D721Med (cell line): ENCODE data around the gene BAZ1A.

Experiments used
- DNase-seq: peaks from one replicate; pipeline ENCODE4 v3.0.0; 2011; ENCODE audit warnings: low spot score; ENCODE audit not compliant: insufficient read length
- FAIRE-seq: peaks from 2 replicates; lab custom pipeline; 2011; peaks lifted over from hg19 to GRCh38; lab: Jason Lieb, UNC
- TF ChIP-seq, protein P1 (sequence below): IDR thresholded peaks from 2 replicates; pipeline ENCODE4 v1.5.1; 2012; ENCODE audit warnings: mild to moderate bottlenecking, control low read depth; ENCODE audit not compliant: insufficient read depth; ENCODE audit errors: missing control alignments

Gene BAZ1A

GRCh38 chr14:34792598-34792997 lies 82.6 kb downstream of the BAZ1A start:
- DNase-seq (no peak), FAIRE-seq (no peak)

DNA sequence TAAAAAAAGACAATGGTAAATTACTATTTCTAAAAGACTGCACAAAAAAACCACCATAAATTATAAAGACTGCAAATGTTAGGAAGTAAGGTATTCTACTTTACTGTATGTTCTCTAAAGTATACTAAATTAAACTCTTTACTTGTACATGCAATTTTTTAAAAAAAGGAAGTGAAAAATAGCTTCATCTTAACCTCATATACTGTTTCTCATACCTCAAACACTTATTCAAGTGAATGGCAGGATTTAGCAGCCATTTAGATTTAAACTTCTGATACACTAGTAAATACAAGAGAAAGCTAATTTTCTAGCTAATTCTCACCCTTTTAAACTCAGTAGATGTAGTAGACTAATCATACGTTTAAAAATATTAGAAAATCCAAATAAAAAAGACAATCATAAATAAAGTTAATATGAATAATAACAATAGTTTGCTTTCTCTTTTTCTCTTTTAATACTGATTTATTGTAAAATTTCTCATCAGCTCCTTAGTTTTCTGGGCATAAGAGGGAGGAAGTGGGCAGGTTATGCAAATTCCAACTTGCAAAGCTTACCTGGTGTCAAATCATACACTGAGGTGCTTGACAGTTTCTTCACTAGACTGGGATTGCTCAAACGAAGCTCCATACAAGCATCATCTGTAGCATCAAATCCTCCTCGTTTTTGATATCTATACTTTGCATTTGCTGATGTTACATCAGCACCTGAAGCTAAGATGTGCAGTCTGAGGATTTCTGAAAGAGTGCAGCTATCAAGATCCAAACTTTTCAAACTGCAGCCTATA lies 89.7 kb downstream of the BAZ1A start:
- FAIRE-seq, result no peak
- TF ChIP-seq, protein P1, sequence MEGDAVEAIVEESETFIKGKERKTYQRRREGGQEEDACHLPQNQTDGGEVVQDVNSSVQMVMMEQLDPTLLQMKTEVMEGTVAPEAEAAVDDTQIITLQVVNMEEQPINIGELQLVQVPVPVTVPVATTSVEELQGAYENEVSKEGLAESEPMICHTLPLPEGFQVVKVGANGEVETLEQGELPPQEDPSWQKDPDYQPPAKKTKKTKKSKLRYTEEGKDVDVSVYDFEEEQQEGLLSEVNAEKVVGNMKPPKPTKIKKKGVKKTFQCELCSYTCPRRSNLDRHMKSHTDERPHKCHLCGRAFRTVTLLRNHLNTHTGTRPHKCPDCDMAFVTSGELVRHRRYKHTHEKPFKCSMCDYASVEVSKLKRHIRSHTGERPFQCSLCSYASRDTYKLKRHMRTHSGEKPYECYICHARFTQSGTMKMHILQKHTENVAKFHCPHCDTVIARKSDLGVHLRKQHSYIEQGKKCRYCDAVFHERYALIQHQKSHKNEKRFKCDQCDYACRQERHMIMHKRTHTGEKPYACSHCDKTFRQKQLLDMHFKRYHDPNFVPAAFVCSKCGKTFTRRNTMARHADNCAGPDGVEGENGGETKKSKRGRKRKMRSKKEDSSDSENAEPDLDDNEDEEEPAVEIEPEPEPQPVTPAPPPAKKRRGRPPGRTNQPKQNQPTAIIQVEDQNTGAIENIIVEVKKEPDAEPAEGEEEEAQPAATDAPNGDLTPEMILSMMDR, result no peak
- no peak for DNase-seq

More at GRCh38 chr14:34792598-34792997, 82.6 kb downstream of the BAZ1A start:
- TF ChIP-seq, protein P1, result no peak

GRCh38 chr14:34782031-34782430 lies 93.1 kb downstream of the BAZ1A start:
- TF ChIP-seq, protein P1, result no peak
- FAIRE-seq, result no peak
- DNase-seq, result no peak

- FAIRE-seq, result no peak
- no peak for DNase-seq
- TF ChIP-seq, protein P1, result no peak
These were observed 93.9 kb downstream of the BAZ1A start for GRCh38 chr14:34781242-34781641.

- FAIRE-seq (no peak), DNase-seq (no peak)
- TF ChIP-seq, protein P1, result no peak
These were observed 94.5 kb downstream of the BAZ1A start for GRCh38 chr14:34780646-34781045.

DNA sequence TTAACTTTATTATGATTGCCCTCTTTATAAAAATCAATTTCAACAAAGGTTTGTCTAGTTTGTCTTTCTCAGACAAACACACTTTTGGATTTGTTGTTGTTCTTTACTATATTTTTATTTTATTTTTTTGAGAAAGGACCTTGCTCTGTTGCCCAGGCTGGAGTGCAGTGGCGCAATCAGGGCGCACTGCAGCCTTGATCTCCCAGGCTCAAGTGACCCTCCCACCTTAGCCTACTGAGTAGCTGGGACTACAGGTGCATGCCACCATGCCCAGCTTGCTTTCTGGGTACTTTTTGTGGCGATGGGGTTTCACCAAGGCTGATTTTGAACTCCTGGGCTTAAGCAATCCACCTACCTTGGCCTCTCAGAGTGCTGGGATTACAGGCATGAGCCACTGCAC lies 96.4 kb downstream of the BAZ1A start:
- no peak for DNase-seq
- TF ChIP-seq, protein P1, result no peak
- FAIRE-seq, result no peak

GRCh38 chr14:34776611-34777010 lies 98.5 kb downstream of the BAZ1A start:
- peak; percentile 16 for FAIRE-seq
- DNase-seq, result no peak

More at GRCh38 chr14:34776611-34777010, 98.5 kb downstream of the BAZ1A start:
- TF ChIP-seq, protein P1, result no peak
